Measurements from ENCODE around the gene PUM1. TPM values are rescaled to one million over a fixed set of nuclear protein-coding genes. Genes with fewer than 3 reads are reported as not detected.
A peak's percentile ranks its signal among the peaks of the same experiment; 100 is the strongest.

The PUM1 gene
- total and polyA plus RNA-seq, 10 of the 15 experiments (the other 5 are each of a cell fraction or from before 2014, with no cell fraction given): 21.4 to 75.3 (median 42.4) TPM

DNA sequence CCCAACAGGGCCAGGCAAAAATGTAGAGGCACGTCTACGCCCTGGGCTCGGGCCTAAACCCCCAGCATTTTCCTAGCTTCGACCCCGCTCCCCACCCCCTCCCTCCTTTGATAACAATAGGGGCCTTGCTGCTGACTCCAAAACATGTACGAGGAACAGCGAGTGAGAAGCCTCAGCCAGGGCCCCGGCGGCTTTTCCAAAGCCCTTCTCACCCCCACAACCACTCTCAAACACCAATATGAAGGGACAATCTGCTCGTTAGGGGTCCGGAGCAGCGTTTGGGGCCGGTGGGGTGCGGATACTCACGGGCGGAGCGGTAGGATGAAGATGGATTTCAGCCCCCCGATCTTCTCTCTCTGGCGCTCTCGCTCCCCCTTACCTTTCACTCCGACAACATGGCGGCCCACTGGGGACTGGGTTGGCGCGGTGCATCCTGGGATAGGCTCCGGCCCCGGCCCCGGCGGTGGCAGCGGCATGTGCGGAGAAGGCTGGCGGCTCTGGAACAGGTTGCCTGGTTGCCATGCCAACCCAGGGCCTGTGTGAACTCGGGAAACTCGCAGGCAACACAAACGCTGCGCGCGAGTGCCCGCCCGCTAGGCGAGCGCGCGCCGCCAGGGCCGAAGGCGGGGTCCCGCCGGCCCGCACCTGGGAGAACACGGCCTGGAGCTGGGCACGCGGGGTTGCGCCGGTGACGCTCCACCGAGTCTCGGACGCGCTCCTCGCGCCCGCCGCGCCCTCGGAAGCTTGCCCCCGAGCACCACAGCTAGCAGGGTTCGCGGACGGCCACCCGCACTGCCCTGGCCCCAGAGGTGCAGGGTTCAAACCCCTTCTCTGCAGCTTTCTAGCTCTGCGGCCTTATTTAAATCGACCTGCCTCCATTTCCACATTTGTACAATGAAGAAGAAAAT, at the start of gene PUM1 (continued):
- TF ChIP-seq, protein P1, sequence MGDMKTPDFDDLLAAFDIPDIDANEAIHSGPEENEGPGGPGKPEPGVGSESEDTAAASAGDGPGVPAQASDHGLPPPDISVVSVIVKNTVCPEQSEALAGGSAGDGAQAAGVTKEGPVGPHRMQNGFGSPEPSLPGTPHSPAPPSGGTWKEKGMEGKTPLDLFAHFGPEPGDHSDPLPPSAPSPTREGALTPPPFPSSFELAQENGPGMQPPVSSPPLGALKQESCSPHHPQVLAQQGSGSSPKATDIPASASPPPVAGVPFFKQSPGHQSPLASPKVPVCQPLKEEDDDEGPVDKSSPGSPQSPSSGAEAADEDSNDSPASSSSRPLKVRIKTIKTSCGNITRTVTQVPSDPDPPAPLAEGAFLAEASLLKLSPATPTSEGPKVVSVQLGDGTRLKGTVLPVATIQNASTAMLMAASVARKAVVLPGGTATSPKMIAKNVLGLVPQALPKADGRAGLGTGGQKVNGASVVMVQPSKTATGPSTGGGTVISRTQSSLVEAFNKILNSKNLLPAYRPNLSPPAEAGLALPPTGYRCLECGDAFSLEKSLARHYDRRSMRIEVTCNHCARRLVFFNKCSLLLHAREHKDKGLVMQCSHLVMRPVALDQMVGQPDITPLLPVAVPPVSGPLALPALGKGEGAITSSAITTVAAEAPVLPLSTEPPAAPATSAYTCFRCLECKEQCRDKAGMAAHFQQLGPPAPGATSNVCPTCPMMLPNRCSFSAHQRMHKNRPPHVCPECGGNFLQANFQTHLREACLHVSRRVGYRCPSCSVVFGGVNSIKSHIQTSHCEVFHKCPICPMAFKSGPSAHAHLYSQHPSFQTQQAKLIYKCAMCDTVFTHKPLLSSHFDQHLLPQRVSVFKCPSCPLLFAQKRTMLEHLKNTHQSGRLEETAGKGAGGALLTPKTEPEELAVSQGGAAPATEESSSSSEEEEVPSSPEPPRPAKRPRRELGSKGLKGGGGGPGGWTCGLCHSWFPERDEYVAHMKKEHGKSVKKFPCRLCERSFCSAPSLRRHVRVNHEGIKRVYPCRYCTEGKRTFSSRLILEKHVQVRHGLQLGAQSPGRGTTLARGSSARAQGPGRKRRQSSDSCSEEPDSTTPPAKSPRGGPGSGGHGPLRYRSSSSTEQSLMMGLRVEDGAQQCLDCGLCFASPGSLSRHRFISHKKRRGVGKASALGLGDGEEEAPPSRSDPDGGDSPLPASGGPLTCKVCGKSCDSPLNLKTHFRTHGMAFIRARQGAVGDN (IDR thresholded peaks at IDR 0.05): peak; percentile 92
- TF ChIP-seq ZNF622 (IDR thresholded peaks at IDR 0.05) (no peak), SIN3A (IDR thresholded peaks at IDR 0.05; ENCODE audit: low read depth, low read length) (peak; percentile 92), NBN (IDR thresholded peaks at IDR 0.05) (peak; percentile 90), POLR2A (IDR thresholded peaks at IDR 0.05; ENCODE audit: low read depth, low read length) (peak; percentile 96), SMAD5 (IDR thresholded peaks at IDR 0.05; ENCODE audit: low read depth) (peak; percentile 73), FOS (IDR thresholded peaks at IDR 0.05; ENCODE audit: borderline replicate concordance, extremely low read depth, insufficient read length) (no peak), CREB1 (IDR thresholded peaks at IDR 0.05; ENCODE audit: low read depth) (peak; percentile 13; the same call in 1 of the 2 replicates), HCFC1 (IDR thresholded peaks at IDR 0.05; ENCODE audit: low read length) (peak; percentile 30; the same call in 1 of the 2 replicates), SP1 (IDR thresholded peaks at IDR 0.05; ENCODE audit: low read depth, low read length) (peak; percentile 13), SRF (IDR thresholded peaks at IDR 0.05; ENCODE audit: low read depth in 2 of 2, low read length in 2 of 2) (no peak), HDAC2 (IDR thresholded peaks at IDR 0.05) (no peak)
- TF ChIP-seq, protein P2, sequence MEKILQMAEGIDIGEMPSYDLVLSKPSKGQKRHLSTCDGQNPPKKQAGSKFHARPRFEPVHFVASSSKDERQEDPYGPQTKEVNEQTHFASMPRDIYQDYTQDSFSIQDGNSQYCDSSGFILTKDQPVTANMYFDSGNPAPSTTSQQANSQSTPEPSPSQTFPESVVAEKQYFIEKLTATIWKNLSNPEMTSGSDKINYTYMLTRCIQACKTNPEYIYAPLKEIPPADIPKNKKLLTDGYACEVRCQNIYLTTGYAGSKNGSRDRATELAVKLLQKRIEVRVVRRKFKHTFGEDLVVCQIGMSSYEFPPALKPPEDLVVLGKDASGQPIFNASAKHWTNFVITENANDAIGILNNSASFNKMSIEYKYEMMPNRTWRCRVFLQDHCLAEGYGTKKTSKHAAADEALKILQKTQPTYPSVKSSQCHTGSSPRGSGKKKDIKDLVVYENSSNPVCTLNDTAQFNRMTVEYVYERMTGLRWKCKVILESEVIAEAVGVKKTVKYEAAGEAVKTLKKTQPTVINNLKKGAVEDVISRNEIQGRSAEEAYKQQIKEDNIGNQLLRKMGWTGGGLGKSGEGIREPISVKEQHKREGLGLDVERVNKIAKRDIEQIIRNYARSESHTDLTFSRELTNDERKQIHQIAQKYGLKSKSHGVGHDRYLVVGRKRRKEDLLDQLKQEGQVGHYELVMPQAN (conservative IDR thresholded peaks at IDR 0.05): peak; percentile 89
- TF ChIP-seq, protein P3, sequence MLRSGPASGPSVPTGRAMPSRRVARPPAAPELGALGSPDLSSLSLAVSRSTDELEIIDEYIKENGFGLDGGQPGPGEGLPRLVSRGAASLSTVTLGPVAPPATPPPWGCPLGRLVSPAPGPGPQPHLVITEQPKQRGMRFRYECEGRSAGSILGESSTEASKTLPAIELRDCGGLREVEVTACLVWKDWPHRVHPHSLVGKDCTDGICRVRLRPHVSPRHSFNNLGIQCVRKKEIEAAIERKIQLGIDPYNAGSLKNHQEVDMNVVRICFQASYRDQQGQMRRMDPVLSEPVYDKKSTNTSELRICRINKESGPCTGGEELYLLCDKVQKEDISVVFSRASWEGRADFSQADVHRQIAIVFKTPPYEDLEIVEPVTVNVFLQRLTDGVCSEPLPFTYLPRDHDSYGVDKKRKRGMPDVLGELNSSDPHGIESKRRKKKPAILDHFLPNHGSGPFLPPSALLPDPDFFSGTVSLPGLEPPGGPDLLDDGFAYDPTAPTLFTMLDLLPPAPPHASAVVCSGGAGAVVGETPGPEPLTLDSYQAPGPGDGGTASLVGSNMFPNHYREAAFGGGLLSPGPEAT (IDR thresholded peaks at IDR 0.05; ENCODE audit: low read depth): peak; percentile 71
- TF ChIP-seq, protein P4, sequence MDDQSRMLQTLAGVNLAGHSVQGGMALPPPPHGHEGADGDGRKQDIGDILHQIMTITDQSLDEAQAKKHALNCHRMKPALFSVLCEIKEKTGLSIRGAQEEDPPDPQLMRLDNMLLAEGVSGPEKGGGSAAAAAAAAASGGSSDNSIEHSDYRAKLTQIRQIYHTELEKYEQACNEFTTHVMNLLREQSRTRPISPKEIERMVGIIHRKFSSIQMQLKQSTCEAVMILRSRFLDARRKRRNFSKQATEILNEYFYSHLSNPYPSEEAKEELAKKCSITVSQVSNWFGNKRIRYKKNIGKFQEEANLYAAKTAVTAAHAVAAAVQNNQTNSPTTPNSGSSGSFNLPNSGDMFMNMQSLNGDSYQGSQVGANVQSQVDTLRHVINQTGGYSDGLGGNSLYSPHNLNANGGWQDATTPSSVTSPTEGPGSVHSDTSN (IDR thresholded peaks at IDR 0.05; ENCODE audit: insufficient replicate concordance, low read depth, low read length): peak; percentile 1
- TF ChIP-seq, protein P5, sequence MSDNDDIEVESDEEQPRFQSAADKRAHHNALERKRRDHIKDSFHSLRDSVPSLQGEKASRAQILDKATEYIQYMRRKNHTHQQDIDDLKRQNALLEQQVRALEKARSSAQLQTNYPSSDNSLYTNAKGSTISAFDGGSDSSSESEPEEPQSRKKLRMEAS (IDR thresholded peaks at IDR 0.05; ENCODE audit: low read depth, low read length): peak; percentile 79; the same call in 1 of the 2 replicates
- TF ChIP-seq, protein P6, sequence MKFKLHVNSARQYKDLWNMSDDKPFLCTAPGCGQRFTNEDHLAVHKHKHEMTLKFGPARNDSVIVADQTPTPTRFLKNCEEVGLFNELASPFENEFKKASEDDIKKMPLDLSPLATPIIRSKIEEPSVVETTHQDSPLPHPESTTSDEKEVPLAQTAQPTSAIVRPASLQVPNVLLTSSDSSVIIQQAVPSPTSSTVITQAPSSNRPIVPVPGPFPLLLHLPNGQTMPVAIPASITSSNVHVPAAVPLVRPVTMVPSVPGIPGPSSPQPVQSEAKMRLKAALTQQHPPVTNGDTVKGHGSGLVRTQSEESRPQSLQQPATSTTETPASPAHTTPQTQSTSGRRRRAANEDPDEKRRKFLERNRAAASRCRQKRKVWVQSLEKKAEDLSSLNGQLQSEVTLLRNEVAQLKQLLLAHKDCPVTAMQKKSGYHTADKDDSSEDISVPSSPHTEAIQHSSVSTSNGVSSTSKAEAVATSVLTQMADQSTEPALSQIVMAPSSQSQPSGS (IDR thresholded peaks at IDR 0.05; ENCODE audit: low read length): no peak
- TF ChIP-seq, protein P7, sequence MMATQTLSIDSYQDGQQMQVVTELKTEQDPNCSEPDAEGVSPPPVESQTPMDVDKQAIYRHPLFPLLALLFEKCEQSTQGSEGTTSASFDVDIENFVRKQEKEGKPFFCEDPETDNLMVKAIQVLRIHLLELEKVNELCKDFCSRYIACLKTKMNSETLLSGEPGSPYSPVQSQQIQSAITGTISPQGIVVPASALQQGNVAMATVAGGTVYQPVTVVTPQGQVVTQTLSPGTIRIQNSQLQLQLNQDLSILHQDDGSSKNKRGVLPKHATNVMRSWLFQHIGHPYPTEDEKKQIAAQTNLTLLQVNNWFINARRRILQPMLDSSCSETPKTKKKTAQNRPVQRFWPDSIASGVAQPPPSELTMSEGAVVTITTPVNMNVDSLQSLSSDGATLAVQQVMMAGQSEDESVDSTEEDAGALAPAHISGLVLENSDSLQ (IDR thresholded peaks at IDR 0.05): no peak

Measured in GM12878 (cell line).